HEK293T (cell line): Measurements from ENCODE around the gene TNFRSF8.
"Not testable (repeated sequence)": the region's sequence is repeated elsewhere in the genome, so short reads cannot be mapped to it uniquely, and the experiment has no call there.

Experiments used
- CTCF ChIA-PET: fragments of 350-600 bp; formaldehyde crosslinking; extraction: SDS; loops from one replicate; lab custom pipeline; 2021; ENCODE audit warnings: antibody characterized with exemption, inconsistent platforms; lab: Yijun Ruan, JAX
- POLR2A ChIA-PET: fragments of 350-600 bp; formaldehyde crosslinking; extraction: SDS; loops from one replicate; lab custom pipeline; 2020; ENCODE audit warnings: antibody characterized with exemption, inconsistent platforms; lab: Yijun Ruan, JAX
- DNase-seq: peaks from one replicate; pipeline ENCODE4 v3.0.0; 2012; ENCODE audit warnings: mixed read lengths; ENCODE audit errors: extremely low spot score
- ARNT ChIP-seq: fragments of 450-650 bp; IDR thresholded peaks from 2 replicates; pipeline ENCODE4 v1.6.1; 2017; ENCODE audit warnings: mild to moderate bottlenecking
- BHLHE40 ChIP-seq: fragments of 450-650 bp; IDR thresholded peaks from 2 replicates; pipeline ENCODE4 v1.6.1; 2016; ENCODE audit warnings: mild to moderate bottlenecking, moderate library complexity, borderline replicate concordance
- CTBP1 ChIP-seq: fragments of 450-650 bp; IDR thresholded peaks from 2 replicates; pipeline ENCODE4 v1.6.1; 2016; ENCODE audit warnings: borderline replicate concordance
- ELF4 ChIP-seq: fragments of 450-650 bp; IDR thresholded peaks from 2 replicates; pipeline ENCODE4 v1.6.1; 2017; ENCODE audit warnings: antibody characterized with exemption
- FOXA1 ChIP-seq: fragments of 450-650 bp; IDR thresholded peaks from 2 replicates; pipeline ENCODE4 v1.6.1; 2016; ENCODE audit warnings: mild to moderate bottlenecking
- FOXK2 ChIP-seq: fragments of 450-650 bp; IDR thresholded peaks from 2 replicates; pipeline ENCODE4 v1.6.1; 2016; ENCODE audit warnings: mild to moderate bottlenecking
- FOXM1 ChIP-seq: fragments of 450-650 bp; IDR thresholded peaks from 2 replicates; pipeline ENCODE4 v1.6.1; 2017; ENCODE audit warnings: mild to moderate bottlenecking, borderline replicate concordance
- HDGF ChIP-seq: fragments of 450-650 bp; IDR thresholded peaks from 2 replicates; pipeline ENCODE4 v1.6.1; 2017; ENCODE audit warnings: antibody characterized with exemption, borderline replicate concordance
- L3MBTL2 ChIP-seq: fragments of 450-650 bp; conservative IDR thresholded peaks from 2 replicates; pipeline ENCODE4 v1.6.1; 2016; ENCODE audit warnings: mild to moderate bottlenecking
- LEF1 ChIP-seq: fragments of 450-650 bp; IDR thresholded peaks from 2 replicates; pipeline ENCODE4 v1.6.1; 2017; ENCODE audit warnings: mild to moderate bottlenecking, borderline replicate concordance
- NFRKB ChIP-seq: fragments of 450-650 bp; IDR thresholded peaks from 2 replicates; pipeline ENCODE4 v1.6.1; 2016; ENCODE audit warnings: mild to moderate bottlenecking, moderate library complexity
- SP1 ChIP-seq: fragments of 450-650 bp; IDR thresholded peaks from 2 replicates; pipeline ENCODE4 v1.6.1; 2017
- SUZ12 ChIP-seq: fragments of 450-650 bp; IDR thresholded peaks from 2 replicates; pipeline ENCODE4 v1.6.1; 2016; ENCODE audit warnings: mild to moderate bottlenecking
- TARDBP ChIP-seq: fragments of 450-650 bp; IDR thresholded peaks from 2 replicates; pipeline ENCODE4 v1.6.1; 2016
- ZNF384 ChIP-seq: fragments of 450-650 bp; IDR thresholded peaks from 2 replicates; pipeline ENCODE4 v1.6.1; 2016
- TF ChIP-seq, protein P1 (sequence below): fragments of 450-650 bp; IDR thresholded peaks from 2 replicates; pipeline ENCODE4 v1.6.1; 2016

TNFRSF8 gene

DNA sequence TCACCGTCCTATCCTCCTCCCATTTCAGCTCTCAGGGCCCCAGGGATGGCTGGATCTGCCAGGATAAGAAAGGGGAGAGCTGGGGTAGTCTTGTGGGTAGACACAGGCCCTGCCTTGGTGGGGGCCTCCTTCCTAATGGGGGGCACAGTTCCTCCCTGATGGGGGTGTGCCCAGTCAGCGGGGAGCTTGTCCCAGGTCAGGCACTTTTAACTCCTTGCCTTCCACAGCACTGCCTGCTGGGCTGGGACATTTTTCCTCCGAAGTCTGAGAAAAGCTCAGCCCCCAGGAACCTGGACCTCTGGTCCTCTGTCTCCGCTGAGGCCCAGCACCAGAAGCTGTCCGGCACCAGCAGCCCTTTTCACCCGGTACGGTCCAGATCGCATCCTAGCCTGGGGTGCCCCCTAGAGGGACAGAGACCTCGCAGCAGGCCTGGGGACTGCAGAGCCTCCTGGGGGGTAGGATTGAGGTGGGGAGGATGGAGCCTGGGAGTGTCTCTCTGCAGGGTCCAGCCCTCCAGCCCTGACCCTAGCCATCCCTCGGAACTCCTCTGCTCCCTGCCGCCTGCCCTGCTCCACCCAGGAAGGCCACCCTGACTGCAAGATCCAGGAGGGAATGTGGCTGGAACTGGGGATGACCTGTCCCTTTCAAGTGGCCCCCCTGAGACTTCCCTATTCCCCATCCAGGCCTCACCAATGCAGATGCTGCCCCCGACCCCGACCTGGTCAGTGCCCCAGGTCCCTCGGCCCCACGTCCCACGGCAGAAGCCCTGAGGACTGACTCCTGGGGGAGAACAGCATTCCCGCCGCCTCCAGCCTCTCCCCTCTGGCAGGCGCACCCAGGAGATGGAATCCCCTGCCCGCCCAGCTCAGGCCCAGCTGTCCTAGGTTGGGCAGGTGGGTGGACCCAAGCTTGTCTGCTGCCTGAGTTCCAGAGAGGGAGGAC, 31.8 kb upstream of the TNFRSF8 start:
- DNase-seq = peak; percentile 54
- ChIA-PET CTCF (interaction anchor here (0.8 to 1.7 kb wide), 6 partner anchors 8 to 196 kb away, joined by 3 to 10 read pairs (median 3); partner anchors contain the start of genes MIIP and NPPA), POLR2A (interaction anchor here (0.9 to 2.4 kb wide), 3 partner anchors 12 to 122 kb away, joined by 5 to 10 read pairs (median 5); partner anchors contain the start of gene MIIP)
- TF ChIP-seq SP1 (no peak), LEF1 (no peak), TARDBP (no peak), L3MBTL2 (no peak), FOXA1 (no peak), HDGF (no peak), ARNT (no peak), BHLHE40 (no peak), FOXM1 (no peak), ELF4 (no peak), CTBP1 (no peak), FOXK2 (no peak), SUZ12 (no peak), NFRKB (no peak), ZNF384 (no peak)
- TF ChIP-seq, protein P1, sequence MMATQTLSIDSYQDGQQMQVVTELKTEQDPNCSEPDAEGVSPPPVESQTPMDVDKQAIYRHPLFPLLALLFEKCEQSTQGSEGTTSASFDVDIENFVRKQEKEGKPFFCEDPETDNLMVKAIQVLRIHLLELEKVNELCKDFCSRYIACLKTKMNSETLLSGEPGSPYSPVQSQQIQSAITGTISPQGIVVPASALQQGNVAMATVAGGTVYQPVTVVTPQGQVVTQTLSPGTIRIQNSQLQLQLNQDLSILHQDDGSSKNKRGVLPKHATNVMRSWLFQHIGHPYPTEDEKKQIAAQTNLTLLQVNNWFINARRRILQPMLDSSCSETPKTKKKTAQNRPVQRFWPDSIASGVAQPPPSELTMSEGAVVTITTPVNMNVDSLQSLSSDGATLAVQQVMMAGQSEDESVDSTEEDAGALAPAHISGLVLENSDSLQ = no peak

DNA sequence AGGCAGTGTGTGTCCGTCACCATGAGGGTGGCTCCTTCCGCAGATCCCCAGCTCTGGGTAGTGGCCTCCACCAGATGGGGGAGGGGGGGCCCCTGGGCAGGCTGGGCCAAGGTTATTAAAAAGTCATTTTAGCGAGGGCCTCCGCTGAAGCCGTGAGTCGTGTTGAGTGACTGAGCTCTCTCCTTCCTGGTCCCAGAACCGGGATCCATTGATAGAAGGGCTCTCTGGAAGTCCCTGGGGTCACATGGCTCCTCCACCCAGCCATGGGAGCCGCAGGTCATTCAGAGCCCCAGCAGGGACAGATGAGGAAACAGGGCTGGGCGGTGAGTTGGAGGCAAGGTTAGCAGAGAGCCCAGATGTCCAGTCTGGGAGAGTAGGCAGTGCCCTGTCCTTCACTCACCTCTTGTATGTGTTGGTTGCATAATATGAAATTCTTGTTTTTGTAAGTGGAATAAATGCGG, 30.9 kb upstream of the TNFRSF8 start:
- no peak for TF ChIP-seq BHLHE40
- no peak for TF ChIP-seq FOXK2
- TF ChIP-seq ARNT = no peak
- TF ChIP-seq ELF4 = no peak
- TF ChIP-seq TARDBP = no peak
- TF ChIP-seq FOXA1 = no peak
- TF ChIP-seq L3MBTL2 = no peak
- no peak for TF ChIP-seq NFRKB
- TF ChIP-seq, protein P1 = no peak
- no peak for TF ChIP-seq SUZ12
- TF ChIP-seq SP1 = no peak
- no peak for TF ChIP-seq CTBP1
- ChIA-PET POLR2A (interaction anchor here (0.9 to 2.4 kb wide), 3 partner anchors 13 to 124 kb away, joined by 4 to 10 read pairs (median 5); partner anchors contain the start of gene MIIP), CTCF (interaction anchor here (1.7 kb wide), 1 partner anchor 13 kb away, joined by 10 read pairs; the partner anchor contains the start of gene MIIP)
- DNase-seq = no peak

DNA sequence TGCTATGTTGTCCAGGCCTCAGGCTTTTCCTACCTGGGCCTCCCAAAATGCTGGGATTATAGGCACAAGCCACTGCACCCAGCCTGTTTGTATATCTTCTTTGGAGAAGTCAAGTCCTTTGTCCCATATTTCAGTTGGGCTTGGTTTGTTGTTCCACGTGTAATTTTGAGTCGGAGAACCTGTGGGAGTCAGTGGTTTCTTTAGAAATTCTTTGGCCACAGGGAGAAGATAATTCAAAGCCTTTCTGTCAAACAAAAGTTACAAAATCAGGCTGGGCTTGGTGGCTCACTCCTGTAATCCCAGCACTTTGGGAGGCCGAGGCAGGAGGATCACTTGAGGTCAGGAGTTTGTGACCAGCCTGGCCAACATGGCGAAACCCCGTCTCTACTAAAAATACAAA, 29.7 kb upstream of the TNFRSF8 start:
- CTCF ChIA-PET, DNase-seq: not testable (repeated sequence)
- POLR2A ChIA-PET = interaction anchor here (2.4 kb wide), 1 partner anchor 14 kb away, joined by 10 read pairs; the partner anchor contains the start of gene MIIP

DNA sequence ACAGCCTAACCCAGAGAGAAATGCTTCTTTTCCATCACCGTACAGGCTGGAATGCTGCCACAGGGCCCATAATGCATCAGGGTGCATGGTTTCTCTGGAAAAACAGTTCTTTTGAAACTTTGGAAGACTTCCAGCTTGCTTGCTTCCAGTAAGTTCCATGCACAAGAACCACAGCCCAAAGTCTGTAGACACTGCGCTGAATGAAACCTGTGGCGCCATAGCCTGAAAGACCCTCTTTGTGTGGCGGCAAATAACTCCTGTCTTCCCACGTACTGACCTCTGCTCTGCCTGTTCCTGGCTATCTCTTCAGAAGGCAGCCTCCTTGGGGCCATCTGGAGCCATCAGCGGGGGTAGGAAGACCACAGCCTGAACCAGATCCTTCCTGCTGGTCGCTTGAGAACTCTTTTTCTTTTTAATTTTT, 28.7 kb upstream of the TNFRSF8 start:
- no peak for DNase-seq
- POLR2A ChIA-PET = no interaction called here
- no peak for TF ChIP-seq TARDBP
- no peak for TF ChIP-seq CTBP1
- TF ChIP-seq L3MBTL2 = no peak
- TF ChIP-seq FOXA1 = no peak
- TF ChIP-seq FOXM1 = no peak
- no peak for TF ChIP-seq BHLHE40
- TF ChIP-seq SP1 = no peak
- no peak for TF ChIP-seq ARNT
- TF ChIP-seq, protein P1 = no peak
- TF ChIP-seq ELF4 = no peak
- TF ChIP-seq LEF1 = no peak
- TF ChIP-seq FOXK2 = no peak
- TF ChIP-seq SUZ12 = no peak
- no peak for TF ChIP-seq NFRKB
- CTCF ChIA-PET = no interaction called here

DNA sequence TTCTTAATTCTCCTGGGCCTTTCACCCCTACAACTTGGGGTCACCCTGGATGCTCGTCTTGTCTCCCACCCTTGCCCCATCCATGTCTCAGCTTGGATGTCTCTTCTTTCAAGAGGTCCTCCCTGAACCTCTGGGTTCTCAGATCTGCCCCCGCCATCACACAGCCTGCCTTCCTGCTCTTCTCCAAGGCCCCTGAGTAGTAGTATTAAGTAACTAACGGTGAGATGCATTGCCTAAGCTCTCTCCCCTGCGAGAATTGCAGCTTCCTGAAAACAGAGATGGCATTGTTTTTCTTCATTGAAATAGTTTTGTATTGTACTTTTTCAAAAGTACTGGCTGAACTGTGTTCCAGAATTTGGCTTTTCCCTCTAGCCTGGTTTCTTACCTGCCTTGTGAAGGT, 27.8 kb upstream of the TNFRSF8 start:
- TF ChIP-seq BHLHE40 (no peak), SP1 (no peak), ARNT (no peak), SUZ12 (no peak), ZNF384 (no peak), HDGF (no peak), L3MBTL2 (no peak), TARDBP (no peak), ELF4 (no peak), FOXK2 (no peak), NFRKB (no peak), FOXA1 (no peak)
- TF ChIP-seq, protein P1 = no peak
- POLR2A ChIA-PET = no interaction called here
- CTCF ChIA-PET = no interaction called here
- DNase-seq = no peak
